HepG2 (cell line): Measurements from ENCODE around the gene ATPAF2. TPM values are rescaled to one million over a fixed set of nuclear protein-coding genes. Genes with fewer than 3 reads are reported as not detected.

Source experiments
- GATAD2A ChIP-seq: IDR thresholded peaks from 2 replicates; pipeline ENCODE4 v1.6.1; 2016
- IRF2 ChIP-seq: IDR thresholded peaks from 2 replicates; pipeline ENCODE4 v1.6.1; 2018; ENCODE audit warnings: missing genetic modification reagents, missing compliant biosample characterization
- KLF15 ChIP-seq: sonication (generic); formaldehyde crosslinking; IDR thresholded peaks from 2 replicates; pipeline ENCODE4 v1.8.1; 2023; ENCODE audit warnings: borderline replicate concordance, mild to moderate bottlenecking, inconsistent platforms, missing genetic modification reagents, mixed read lengths
- MXD4 ChIP-seq: IDR thresholded peaks from 2 replicates; pipeline ENCODE4 v1.6.1; 2016; ENCODE audit warnings: mild to moderate bottlenecking, missing biosample characterization, missing genetic modification reagents
- PCBP2 ChIP-seq: fragments of 200-400 bp; formaldehyde crosslinking; optimal IDR thresholded peaks from 2 replicates; pipeline ENCODE3; 2018; ENCODE audit warnings: low read length, low read depth; ENCODE audit not compliant: poor library complexity, severe bottlenecking
- REL ChIP-seq: sonication (generic); formaldehyde crosslinking; conservative IDR thresholded peaks from 2 replicates; pipeline ENCODE4 v1.8.0; 2022; ENCODE audit warnings: mild to moderate bottlenecking, missing genetic modification reagents, moderate library complexity
- RFXAP ChIP-seq: sonication (generic); formaldehyde crosslinking; IDR thresholded peaks from 2 replicates; pipeline ENCODE4 v1.4.0; 2020; ENCODE audit warnings: missing genetic modification reagents, borderline replicate concordance
- SOX5 ChIP-seq: IDR thresholded peaks from 2 replicates; pipeline ENCODE4 v1.6.1; 2016; ENCODE audit warnings: borderline replicate concordance
- STAT5B ChIP-seq: sonication (generic); formaldehyde crosslinking; IDR thresholded peaks from 2 replicates; pipeline ENCODE4 v1.4.0; 2020; ENCODE audit warnings: missing genetic modification reagents
- WIZ ChIP-seq: sonication (generic); formaldehyde crosslinking; IDR thresholded peaks from 2 replicates; pipeline ENCODE4 v1.5.1; 2020; ENCODE audit warnings: mild to moderate bottlenecking, missing genetic modification reagents
- ZBTB37 ChIP-seq: sonication (generic); formaldehyde crosslinking; IDR thresholded peaks from 2 replicates; pipeline ENCODE4 v1.4.0; 2020; ENCODE audit warnings: mild to moderate bottlenecking, missing genetic modification reagents
- ZFYVE20 ChIP-seq: sonication (generic); formaldehyde crosslinking; IDR thresholded peaks from 2 replicates; pipeline ENCODE4 v1.8.0; 2023; ENCODE audit warnings: low read depth, mild to moderate bottlenecking, moderate library complexity, missing genetic modification reagents, borderline replicate concordance
- ZNF18 ChIP-seq: sonication (generic); formaldehyde crosslinking; IDR thresholded peaks from 2 replicates; pipeline ENCODE4 v1.8.0; 2022; ENCODE audit warnings: mild to moderate bottlenecking, missing genetic modification reagents; ENCODE audit not compliant: insufficient replicate concordance
- ZNF766 ChIP-seq: sonication (generic); formaldehyde crosslinking; IDR thresholded peaks from 2 replicates; pipeline ENCODE4 v1.5.0; 2020; ENCODE audit warnings: missing genetic modification reagents, borderline replicate concordance
- ZUFSP ChIP-seq: sonication (generic); formaldehyde crosslinking; IDR thresholded peaks from 2 replicates; pipeline ENCODE4 v1.9.0; 2021; ENCODE audit warnings: missing genetic modification reagents, mild to moderate bottlenecking, borderline replicate concordance
- polyA plus RNA-seq, 8 experiments: library from polyadenylated mRNA; depleted of rRNA in 3 of 8; stranded (reverse) in 7 of 8; unstranded in 1 of 8; fragments of >200 nt; fragmentation: Illumina TruSeq in 4 of 8; extraction: Trizol in 4 of 8; gene quantifications; 2 replicates each; pipeline versions ENCODE4 v1.2.1 to v1.2.3, GENCODE V29; 2011 to 2016; ENCODE audit warnings: low read depth in 4 of 8, missing spikeins in 1 of 8, mixed read lengths in 1 of 8; ENCODE audit not compliant: insufficient read depth in 1 of 8
- total RNA-seq, 5 experiments: library from RNA; depleted of rRNA; stranded (reverse); fragments of >200 nt; fragmentation: Illumina TruSeq; extraction: Trizol; gene quantifications; 2 replicates each; pipeline ENCODE4 v1.2.3, GENCODE V29; 2016; ENCODE audit warnings: low read depth in 1 of 5
- TF ChIP-seq, protein P1 (sequence below): IDR thresholded peaks from 2 replicates; pipeline ENCODE4 v1.6.1; 2016; ENCODE audit warnings: low read depth
- TF ChIP-seq, protein P2 (sequence below): IDR thresholded peaks from 2 replicates; pipeline ENCODE4 v1.6.1; 2016
- TF ChIP-seq, protein P3 (sequence below): sonication (generic); formaldehyde crosslinking; conservative IDR thresholded peaks from 2 replicates; pipeline ENCODE4 v1.4.0; 2020; ENCODE audit warnings: missing genetic modification reagents
- TF ChIP-seq, protein P4 (sequence below): IDR thresholded peaks from 2 replicates; pipeline ENCODE4 v1.6.1; 2016; ENCODE audit warnings: low read depth, borderline replicate concordance

Gene ATPAF2
- total and polyA plus RNA-seq, 2 of the 13 experiments (the other 11 are each of a cell fraction or from before 2014, with no cell fraction given): 15.0 to 16.5 TPM

DNA sequence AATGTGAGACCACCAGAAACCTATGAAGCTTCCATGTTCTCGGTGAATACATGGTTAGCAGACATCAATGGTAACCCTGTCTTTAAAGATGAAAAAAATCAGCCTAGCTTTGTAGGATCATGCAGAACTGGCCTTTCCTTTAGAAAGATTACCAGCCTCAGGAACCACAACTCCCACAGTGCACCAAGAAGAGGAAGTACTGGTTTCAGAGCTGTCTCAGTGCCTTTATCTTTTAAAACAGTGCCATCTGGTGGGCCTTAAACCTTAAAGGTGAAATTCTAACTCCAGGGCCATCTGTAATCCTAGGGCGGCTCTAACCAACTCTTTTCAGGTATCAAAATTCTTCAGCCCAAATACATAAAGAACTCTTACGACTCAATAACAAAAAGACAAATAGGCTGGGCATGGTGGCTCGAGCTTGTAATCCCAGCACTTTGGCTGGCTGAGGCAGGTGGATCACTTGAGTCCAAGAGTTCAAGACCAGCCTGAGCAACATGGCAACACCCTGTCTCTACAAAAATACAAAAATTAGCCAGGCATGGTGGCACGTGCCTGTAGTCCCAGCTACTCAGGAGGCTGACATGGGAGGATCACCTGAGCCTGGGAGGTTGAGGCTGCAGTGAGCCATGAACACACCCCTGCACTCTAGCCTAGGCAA, 5.4 kb downstream of the ATPAF2 start (continued):
- TF ChIP-seq REL (CRISPR knock-in tag): no peak
- 0 out of 2 replicates have a peak, but pooled peaks have one; percentile 15 for TF ChIP-seq GATAD2A
- TF ChIP-seq PCBP2: no peak
- TF ChIP-seq ZNF766 (CRISPR knock-in tag): no peak
- TF ChIP-seq, protein P1, sequence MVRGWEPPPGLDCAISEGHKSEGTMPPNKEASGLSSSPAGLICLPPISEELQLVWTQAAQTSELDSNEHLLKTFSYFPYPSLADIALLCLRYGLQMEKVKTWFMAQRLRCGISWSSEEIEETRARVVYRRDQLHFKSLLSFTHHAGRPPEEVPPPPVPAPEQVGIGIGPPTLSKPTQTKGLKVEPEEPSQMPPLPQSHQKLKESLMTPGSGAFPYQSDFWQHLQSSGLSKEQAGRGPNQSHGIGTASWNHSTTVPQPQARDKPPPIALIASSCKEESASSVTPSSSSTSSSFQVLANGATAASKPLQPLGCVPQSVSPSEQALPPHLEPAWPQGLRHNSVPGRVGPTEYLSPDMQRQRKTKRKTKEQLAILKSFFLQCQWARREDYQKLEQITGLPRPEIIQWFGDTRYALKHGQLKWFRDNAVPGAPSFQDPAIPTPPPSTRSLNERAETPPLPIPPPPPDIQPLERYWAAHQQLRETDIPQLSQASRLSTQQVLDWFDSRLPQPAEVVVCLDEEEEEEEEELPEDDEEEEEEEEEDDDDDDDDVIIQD (CRISPR knock-in tag): no peak
- TF ChIP-seq, protein P2, sequence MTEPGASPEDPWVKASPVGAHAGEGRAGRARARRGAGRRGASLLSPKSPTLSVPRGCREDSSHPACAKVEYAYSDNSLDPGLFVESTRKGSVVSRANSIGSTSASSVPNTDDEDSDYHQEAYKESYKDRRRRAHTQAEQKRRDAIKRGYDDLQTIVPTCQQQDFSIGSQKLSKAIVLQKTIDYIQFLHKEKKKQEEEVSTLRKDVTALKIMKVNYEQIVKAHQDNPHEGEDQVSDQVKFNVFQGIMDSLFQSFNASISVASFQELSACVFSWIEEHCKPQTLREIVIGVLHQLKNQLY (CRISPR knock-in tag): no peak
- TF ChIP-seq MXD4: no peak
- TF ChIP-seq KLF15 (CRISPR knock-in tag): no peak
- no peak for TF ChIP-seq WIZ (CRISPR knock-in tag)
- TF ChIP-seq RFXAP: no peak
- TF ChIP-seq, protein P3, sequence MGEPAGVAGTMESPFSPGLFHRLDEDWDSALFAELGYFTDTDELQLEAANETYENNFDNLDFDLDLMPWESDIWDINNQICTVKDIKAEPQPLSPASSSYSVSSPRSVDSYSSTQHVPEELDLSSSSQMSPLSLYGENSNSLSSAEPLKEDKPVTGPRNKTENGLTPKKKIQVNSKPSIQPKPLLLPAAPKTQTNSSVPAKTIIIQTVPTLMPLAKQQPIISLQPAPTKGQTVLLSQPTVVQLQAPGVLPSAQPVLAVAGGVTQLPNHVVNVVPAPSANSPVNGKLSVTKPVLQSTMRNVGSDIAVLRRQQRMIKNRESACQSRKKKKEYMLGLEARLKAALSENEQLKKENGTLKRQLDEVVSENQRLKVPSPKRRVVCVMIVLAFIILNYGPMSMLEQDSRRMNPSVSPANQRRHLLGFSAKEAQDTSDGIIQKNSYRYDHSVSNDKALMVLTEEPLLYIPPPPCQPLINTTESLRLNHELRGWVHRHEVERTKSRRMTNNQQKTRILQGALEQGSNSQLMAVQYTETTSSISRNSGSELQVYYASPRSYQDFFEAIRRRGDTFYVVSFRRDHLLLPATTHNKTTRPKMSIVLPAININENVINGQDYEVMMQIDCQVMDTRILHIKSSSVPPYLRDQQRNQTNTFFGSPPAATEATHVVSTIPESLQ: no peak
- no peak for TF ChIP-seq ZNF18 (CRISPR knock-in tag)
- TF ChIP-seq SOX5: 0 out of 2 replicates have a peak, but pooled peaks have one; percentile 23
- TF ChIP-seq IRF2 (CRISPR knock-in tag): 0 out of 2 replicates have a peak, but pooled peaks have one; percentile 27
- TF ChIP-seq, protein P4, sequence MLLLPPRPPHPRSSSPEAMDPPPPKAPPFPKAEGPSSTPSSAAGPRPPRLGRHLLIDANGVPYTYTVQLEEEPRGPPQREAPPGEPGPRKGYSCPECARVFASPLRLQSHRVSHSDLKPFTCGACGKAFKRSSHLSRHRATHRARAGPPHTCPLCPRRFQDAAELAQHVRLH (CRISPR knock-in tag): no peak
- no peak for TF ChIP-seq ZBTB37 (CRISPR knock-in tag)
- no peak for TF ChIP-seq ZUFSP (CRISPR knock-in tag)
- TF ChIP-seq ZFYVE20 (CRISPR knock-in tag): no peak
- no peak for TF ChIP-seq STAT5B (CRISPR knock-in tag)
